Gastroesophageal sphincter (tissue), 4 donors: Measurements from ENCODE around the gene MYO7A. TPM values are rescaled to one million over a fixed set of nuclear protein-coding genes. Genes with fewer than 3 reads are reported as not detected.

Experiments used
- ATAC-seq: fragments of 150-250 bp; one replicate; pipeline ENCODE4 v1.9.1; 2016; ENCODE audit warnings: mild to moderate bottlenecking, moderate library complexity
- H3K27ac ChIP-seq, 4 donors: fragments of 200-600 bp; sonication (generic) in 3 of 4; 1 replicate in 3 of 4; 2 replicates in 1 of 4; pipeline ENCODE4 v1.5.1; 2016 to 2019
- H3K27me3 ChIP-seq: fragments of 200-600 bp; sonication (generic); one replicate; pipeline ENCODE4 v1.5.1; 2019
- H3K36me3 ChIP-seq, 2 donors: fragments of 200-600 bp; sonication (generic); one replicate each; pipeline ENCODE4 v1.5.1; 2019; ENCODE audit warnings: control low read depth in 1 of 2
- H3K4me1 ChIP-seq, 3 donors: fragments of 200-600 bp; sonication (generic); 1 replicate in 2 of 3; 2 replicates in 1 of 3; pipeline ENCODE4 v1.5.1; 2016 to 2019; ENCODE audit warnings: control low read depth in 2 of 3
- H3K4me3 ChIP-seq, 2 donors: fragments of 200-600 bp; sonication (generic); one replicate each; pipeline ENCODE4 v1.5.1; 2019; ENCODE audit warnings: mild to moderate bottlenecking in 1 of 2, moderate library complexity in 1 of 2
- H3K9me3 ChIP-seq, 3 donors: fragments of 200-600 bp; sonication (generic); one replicate each; pipeline ENCODE4 v1.5.1; 2017 to 2019; ENCODE audit warnings: control low read depth in 2 of 3
- EP300 ChIP-seq: sonication (generic); formaldehyde crosslinking; IDR thresholded peaks from one replicate; pipeline ENCODE4 v1.6.1; 2017; ENCODE audit warnings: antibody characterized with exemption, mild to moderate bottlenecking
- POLR2A ChIP-seq, 2 donors: fragments of 450-650 bp; IDR thresholded peaks; one replicate each; pipeline ENCODE4 v1.6.1; 2017; ENCODE audit warnings: antibody characterized with exemption in 2 of 2, mild to moderate bottlenecking in 2 of 2, moderate library complexity in 1 of 2
- POLR2AphosphoS5 ChIP-seq: sonication (generic); formaldehyde crosslinking; IDR thresholded peaks from one replicate; pipeline ENCODE4 v1.6.1; 2017; ENCODE audit warnings: antibody characterized with exemption
- WGBS, 2 donors: methylation state at CpG; one replicate each; pipeline ENCODE4 v1.1.5; 2018; ENCODE audit warnings: low coverage in 1 of 2; 5-methylcytosine and 5-hydroxymethylcytosine counted together
- total RNA-seq, 4 donors: library from RNA; depleted of rRNA; stranded (reverse); fragments of >200 nt; gene quantifications; one replicate each; pipeline ENCODE4 v1.1.0, GENCODE V29; 2016
- TF ChIP-seq, protein P1 (sequence below), 4 experiments: fragments of 200-600 bp in 2 of 4; fragments of 450-650 bp in 2 of 4; sonication (generic) in 1 of 4; IDR thresholded peaks; one replicate each; pipeline ENCODE4 v1.5.1; 2017 to 2019; ENCODE audit warnings: antibody characterized with exemption in 4 of 4, mild to moderate bottlenecking in 2 of 4, moderate library complexity in 2 of 4

The MYO7A gene
- total RNA-seq, 4 donors from 2014 or later: 4.0 to 11.8 (median 8.7) TPM

DNA sequence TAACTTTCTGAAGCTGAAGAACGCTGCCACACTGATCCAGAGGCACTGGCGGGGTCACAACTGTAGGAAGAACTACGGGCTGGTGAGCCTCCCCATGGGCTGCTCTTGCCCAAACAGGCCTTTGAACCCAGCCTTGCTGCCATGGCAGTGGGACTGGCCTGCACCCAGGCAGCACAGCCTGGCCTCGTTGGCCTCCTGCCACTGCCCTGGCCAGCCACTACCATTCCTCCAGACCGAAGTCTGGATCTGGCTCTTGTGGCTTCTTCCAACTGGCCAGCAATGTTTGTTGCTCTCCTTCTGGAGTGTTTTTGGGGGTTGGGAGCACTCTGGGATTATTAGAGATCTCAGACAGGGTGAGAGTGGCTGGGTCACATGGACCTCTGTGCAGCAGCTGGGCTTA, 51.0 kb downstream of the MYO7A start:
- no peak for ATAC-seq
- H3K27ac ChIP-seq: no peak overlapping the region
- no peaks in the 10 kb centered on the region for H3K27me3 ChIP-seq
- TF ChIP-seq POLR2A (IDR thresholded peaks at IDR 0.05) (no peak), POLR2AphosphoS5 (no peak), EP300 (no peak)
- TF ChIP-seq, protein P1, sequence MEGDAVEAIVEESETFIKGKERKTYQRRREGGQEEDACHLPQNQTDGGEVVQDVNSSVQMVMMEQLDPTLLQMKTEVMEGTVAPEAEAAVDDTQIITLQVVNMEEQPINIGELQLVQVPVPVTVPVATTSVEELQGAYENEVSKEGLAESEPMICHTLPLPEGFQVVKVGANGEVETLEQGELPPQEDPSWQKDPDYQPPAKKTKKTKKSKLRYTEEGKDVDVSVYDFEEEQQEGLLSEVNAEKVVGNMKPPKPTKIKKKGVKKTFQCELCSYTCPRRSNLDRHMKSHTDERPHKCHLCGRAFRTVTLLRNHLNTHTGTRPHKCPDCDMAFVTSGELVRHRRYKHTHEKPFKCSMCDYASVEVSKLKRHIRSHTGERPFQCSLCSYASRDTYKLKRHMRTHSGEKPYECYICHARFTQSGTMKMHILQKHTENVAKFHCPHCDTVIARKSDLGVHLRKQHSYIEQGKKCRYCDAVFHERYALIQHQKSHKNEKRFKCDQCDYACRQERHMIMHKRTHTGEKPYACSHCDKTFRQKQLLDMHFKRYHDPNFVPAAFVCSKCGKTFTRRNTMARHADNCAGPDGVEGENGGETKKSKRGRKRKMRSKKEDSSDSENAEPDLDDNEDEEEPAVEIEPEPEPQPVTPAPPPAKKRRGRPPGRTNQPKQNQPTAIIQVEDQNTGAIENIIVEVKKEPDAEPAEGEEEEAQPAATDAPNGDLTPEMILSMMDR (IDR thresholded peaks at IDR 0.05): no peak
- no peak overlapping the region for H3K4me3 ChIP-seq
- no peaks in the 10 kb centered on the region for H3K4me1 ChIP-seq
- H3K9me3 ChIP-seq: no peaks in the 10 kb centered on the region
- no peaks in the 10 kb centered on the region for H3K36me3 ChIP-seq
- WGBS, 2 donors: 65% methylated on average over 2 of the region's 5 CpGs; no CpG with 5 or more reads in 1 of the 2 donors

DNA sequence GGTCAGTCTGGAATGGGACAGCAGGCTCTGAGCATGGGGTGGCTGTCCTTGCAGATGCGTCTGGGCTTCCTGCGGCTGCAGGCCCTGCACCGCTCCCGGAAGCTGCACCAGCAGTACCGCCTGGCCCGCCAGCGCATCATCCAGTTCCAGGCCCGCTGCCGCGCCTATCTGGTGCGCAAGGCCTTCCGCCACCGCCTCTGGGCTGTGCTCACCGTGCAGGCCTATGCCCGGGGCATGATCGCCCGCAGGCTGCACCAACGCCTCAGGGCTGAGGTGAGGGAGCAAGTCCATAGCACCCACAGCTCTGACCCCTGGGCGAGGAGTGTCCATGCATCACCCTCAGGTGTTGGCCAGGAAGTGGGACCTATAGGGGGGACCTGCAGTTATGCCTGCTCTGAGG, 51.6 kb downstream of the MYO7A start:
- Histone ChIP-seq H3K36me3 (no peaks in the 10 kb centered on the region), H3K27me3 (no peaks in the 10 kb centered on the region), H3K9me3 (no peaks in the 10 kb centered on the region), H3K4me1 (no peaks in the 10 kb centered on the region), H3K4me3 (no peak overlapping the region), H3K27ac (no peak overlapping the region)
- no CpG with 5 or more reads among the region's 19 CpGs for WGBS, 2 donors
- no peak for ATAC-seq
- TF ChIP-seq EP300: no peak
- no peak for TF ChIP-seq POLR2A (IDR thresholded peaks at IDR 0.05)
- TF ChIP-seq, protein P1 (IDR thresholded peaks at IDR 0.05): no peak
- TF ChIP-seq POLR2AphosphoS5: no peak

DNA sequence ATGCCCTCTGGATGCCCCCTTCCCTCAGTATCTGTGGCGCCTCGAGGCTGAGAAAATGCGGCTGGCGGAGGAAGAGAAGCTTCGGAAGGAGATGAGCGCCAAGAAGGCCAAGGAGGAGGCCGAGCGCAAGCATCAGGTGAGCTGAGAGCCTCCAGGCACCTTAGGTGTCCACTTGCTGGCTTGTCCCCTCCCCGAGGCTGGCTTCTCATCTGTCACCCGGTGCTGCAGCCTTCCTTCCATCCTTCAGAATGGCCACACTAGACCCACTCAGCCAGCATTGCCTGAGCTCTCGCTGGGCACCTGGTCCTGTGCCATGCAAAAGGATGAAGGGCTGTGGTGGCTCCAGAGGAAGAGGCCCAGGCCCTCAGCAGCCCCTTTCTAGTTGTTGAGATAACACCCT, 52.3 kb downstream of the MYO7A start:
- Histone ChIP-seq H3K4me1 (no peaks in the 10 kb centered on the region), H3K9me3 (no peaks in the 10 kb centered on the region), H3K36me3 (no peaks in the 10 kb centered on the region), H3K4me3 (no peak overlapping the region), H3K27me3 (no peaks in the 10 kb centered on the region), H3K27ac (no peak overlapping the region)
- TF ChIP-seq EP300: no peak
- TF ChIP-seq, protein P1 (IDR thresholded peaks at IDR 0.05): no peak
- no peak for TF ChIP-seq POLR2AphosphoS5
- TF ChIP-seq POLR2A (IDR thresholded peaks at IDR 0.05): no peak
- WGBS, 2 donors: 80% methylated on average over 1 of the region's 11 CpGs; no CpG with 5 or more reads in 1 of the 2 donors
- ATAC-seq: no peak

DNA sequence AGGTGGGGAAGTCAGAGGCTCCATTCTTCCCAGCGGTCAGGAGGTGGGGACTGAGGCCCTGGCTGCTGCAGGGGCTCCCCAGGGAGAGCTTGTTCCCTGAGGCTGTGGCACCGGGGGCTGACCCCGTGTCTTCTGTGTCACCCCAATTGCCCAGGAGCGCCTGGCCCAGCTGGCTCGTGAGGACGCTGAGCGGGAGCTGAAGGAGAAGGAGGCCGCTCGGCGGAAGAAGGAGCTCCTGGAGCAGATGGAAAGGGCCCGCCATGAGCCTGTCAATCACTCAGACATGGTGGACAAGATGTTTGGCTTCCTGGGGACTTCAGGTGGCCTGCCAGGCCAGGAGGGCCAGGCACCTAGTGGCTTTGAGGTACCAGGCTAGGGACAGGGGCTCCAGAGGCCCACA, 53.2 kb downstream of the MYO7A start:
- Histone ChIP-seq H3K36me3 (no peaks in the 10 kb centered on the region), H3K4me3 (no peak overlapping the region), H3K9me3 (no peaks in the 10 kb centered on the region), H3K4me1 (no peaks in the 10 kb centered on the region), H3K27ac (no peak overlapping the region), H3K27me3 (no peaks in the 10 kb centered on the region)
- ATAC-seq: no peak
- TF ChIP-seq POLR2AphosphoS5: no peak
- TF ChIP-seq, protein P1 (IDR thresholded peaks at IDR 0.05): no peak
- 93% methylated on average over 3 of the region's 11 CpGs; no CpG with 5 or more reads in 1 of the 2 donors for WGBS, 2 donors

DNA sequence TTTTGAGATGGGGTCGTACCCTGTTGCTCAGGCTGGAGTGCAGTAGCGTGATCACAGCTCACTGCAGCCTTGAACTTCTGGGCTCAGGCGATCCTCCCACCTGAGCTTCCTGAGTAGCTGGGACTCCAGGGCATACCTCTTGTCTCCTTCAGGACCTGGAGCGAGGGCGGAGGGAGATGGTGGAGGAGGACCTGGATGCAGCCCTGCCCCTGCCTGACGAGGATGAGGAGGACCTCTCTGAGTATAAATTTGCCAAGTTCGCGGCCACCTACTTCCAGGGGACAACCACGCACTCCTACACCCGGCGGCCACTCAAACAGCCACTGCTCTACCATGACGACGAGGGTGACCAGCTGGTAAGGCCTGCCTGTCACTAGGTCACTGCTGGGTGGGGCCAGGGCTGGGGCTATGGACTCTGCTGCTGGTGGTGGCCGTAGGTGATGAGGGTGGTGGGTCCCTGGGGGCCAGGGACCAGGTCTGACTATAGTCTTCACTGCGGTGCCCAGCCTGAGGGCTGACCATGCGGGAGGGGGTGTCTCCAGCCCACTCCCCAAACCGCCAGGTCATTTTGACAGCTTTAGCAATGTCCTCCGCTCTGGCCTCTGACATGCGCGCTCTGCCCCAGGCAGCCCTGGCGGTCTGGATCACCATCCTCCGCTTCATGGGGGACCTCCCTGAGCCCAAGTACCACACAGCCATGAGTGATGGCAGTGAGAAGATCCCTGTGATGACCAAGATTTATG, 53.9 kb downstream of the MYO7A start:
- no peaks in the 10 kb centered on the region for H3K9me3 ChIP-seq
- no peak overlapping the region for H3K4me3 ChIP-seq
- H3K27me3 ChIP-seq: no peaks in the 10 kb centered on the region
- H3K36me3 ChIP-seq: no peaks in the 10 kb centered on the region
- H3K4me1 ChIP-seq: no peaks in the 10 kb centered on the region
- TF ChIP-seq, protein P1 (IDR thresholded peaks at IDR 0.05): no peak
- TF ChIP-seq POLR2AphosphoS5: no peak
- no peak for TF ChIP-seq POLR2A (IDR thresholded peaks at IDR 0.05)
- TF ChIP-seq EP300: no peak
- no peak overlapping the region for H3K27ac ChIP-seq
- 92% methylated on average over 3 of the region's 22 CpGs; no CpG with 5 or more reads in 1 of the 2 donors for WGBS, 2 donors
- no peak for ATAC-seq
